ENCODE data around the gene HSPD1.
"Not testable (repeated sequence)": the region's sequence is repeated elsewhere in the genome, so short reads cannot be mapped to it uniquely, and the experiment has no call there.

HSPD1 gene

DNA sequence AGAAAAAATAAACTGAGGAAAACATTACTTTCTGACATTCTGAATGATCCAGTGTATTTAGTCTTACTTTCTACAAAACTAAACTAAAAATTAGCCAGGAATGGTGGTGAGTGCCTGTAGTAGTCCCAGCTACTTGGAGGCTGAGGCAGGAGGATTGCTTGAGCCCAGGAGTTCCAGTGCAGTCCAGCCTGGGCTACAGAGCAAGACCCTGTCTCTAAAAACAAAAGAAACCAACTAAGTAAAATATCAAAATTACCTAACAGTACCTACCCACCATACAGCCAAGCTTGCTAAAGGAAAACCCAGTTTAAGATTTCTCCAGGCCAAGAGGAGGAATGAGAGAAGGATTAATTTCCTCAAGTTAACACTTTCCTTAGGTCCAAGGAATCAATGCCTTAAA lies 2.9 kb downstream of the HSPD1 start:
- no peak for DNase-seq (ENCODE audit: low read depth)

DNA sequence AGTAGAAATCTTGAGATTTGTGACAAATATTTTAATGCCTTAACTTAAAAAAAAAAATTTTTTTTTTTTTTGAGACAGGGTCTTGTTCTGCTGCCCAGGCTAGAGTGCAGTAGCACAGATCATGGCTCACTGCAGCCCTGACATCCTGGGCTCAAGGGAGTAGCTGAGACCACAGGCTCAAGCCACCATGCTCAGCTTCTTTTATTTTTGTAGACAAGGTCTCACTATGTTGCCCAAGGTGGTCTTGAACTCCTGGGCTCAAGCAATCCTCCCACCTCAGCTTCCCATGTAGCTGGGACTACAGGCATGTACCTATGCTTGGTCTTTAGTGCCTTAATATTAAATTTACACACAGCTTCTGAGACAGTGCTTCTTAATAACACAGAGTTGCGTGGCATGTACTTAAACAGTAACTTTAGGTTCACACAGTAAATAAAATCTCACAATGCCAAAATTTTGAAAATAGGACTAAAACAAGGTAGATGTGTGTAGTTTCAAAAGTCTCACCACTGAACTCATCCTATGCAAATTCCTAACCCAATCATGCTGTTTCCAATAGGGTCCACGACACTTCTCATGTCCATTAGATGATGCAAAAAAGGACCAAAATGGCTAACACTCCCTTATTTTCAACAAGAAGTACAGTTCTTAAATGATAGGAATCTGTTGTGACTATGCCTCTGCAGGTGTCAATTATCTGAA lies 4.1 kb downstream of the HSPD1 start:
- DNase-seq (ENCODE audit: low read depth), result no peak

DNA sequence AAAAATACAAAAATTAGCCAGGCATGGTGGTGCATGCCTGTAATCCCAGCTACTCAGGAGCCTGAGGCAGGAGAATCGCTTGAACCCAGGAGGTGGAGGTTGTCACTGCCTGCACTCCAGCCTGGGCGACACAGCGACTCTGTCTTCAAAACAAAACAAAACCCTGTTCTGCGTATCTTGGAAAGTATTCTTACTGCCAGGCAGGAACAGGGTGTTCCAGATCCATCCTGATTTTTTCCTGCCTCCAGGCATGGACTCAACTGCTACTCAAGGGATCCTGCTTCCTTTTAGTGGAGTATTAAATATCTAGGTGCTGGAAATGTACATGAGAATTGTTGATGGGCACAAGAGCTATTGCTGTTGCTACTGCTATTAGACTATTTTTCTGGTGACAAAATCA lies 12.3 kb downstream of the HSPD1 start:
- DNase-seq (ENCODE audit: low read depth), result no peak

DNA sequence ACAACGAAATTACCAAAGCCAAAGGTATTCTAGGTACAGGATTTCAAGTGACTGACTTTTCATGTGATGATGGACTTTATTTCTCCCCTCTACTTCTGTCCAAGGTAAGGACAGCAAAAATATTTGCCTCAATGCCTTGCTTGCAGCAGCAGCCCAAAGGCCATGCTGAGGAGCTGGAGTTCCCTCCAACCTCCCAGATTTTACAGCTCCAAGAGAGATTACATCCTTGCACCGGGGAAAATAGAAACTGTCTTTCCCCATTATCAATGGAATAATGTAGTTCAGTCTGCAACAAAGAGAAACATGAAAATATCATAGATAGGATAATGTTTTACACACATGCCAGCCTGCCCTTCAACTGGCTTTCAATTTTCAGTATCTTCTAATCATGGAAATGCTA lies 13.5 kb downstream of the HSPD1 start:
- DNase-seq (ENCODE audit: low read depth), result no peak

DNA sequence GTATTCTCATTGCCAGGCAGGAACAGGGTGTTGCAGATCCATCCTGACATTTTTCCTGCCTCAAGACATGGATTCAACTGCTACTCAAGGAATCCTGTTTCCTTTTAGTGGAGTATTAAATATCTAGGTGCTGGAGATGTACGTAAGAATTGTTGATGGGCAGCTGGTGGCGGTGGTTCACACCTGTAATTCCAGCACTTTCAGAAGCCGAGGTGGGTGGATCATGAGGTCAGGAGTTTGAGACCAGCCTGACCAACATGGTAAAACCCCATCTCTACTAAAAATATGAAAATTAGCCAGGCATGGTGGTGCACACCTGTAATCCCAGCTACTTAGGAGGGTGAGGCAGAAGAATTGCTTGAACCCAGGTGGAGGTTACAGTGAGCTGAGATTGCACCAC lies 15.4 kb downstream of the HSPD1 start:
- not testable (repeated sequence) for DNase-seq (ENCODE audit: low read depth)

DNA sequence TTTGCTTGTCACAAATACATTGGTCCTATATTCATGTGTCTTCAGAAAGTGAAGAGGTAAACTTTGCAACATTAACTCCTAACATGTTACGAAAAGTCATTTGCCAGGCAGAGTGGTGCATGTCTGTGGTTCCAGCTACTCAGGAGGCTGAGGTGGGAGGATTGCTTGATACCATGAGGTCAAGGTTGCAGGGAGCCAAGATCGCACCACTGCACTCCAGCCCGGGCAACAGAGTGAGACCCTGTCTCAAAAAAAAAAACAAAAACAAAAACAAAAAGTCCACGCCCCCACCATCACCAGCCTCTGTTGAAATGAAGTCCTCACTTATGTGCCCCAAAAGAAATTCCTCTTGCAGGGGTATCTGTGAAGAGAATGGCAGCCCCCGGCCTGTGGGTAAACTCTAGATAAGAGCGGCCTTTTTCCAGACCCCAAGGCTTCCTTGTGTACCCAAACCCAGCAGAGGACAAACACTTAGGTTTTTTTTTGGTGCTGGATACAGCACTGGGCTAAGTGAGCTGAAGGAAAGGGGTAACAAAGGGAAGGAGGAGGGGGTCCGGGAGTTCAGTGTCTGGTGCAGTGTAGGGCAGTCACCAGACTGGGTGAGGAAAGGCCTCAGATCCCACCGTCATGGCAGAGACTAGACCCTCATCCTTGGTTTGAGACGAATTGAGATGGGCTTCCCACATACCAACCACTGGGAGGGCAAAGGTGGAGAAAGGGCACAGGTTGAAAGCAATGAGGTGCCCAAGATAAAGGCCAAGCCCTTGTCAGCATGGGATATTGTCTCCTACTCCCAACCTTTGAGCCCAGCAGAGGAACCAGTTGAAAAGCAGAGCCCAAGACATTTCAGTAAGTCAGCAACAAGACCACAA lies 19.2 kb downstream of the HSPD1 start:
- no peak for DNase-seq (ENCODE audit: low read depth)

DNA sequence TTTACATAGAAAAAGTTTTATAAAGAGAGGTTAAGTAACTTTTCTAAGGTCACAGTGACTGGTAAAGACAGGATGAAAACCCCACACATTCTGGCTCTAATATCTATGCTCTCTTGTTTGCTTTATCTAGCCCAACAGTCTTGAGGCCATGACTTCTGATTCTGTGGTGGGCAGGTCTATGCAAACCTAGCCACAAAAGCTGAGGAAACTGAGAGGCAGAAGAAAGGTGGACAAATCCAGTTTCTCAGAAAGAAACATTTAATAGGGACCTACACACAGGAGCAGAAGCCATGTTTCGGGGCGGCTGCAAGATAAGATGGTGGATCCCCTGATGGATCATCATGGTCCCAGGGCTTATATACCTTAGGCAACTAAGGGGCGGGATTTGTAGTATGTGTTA lies 21.8 kb downstream of the HSPD1 start:
- DNase-seq (ENCODE audit: low read depth), result no peak

DNA sequence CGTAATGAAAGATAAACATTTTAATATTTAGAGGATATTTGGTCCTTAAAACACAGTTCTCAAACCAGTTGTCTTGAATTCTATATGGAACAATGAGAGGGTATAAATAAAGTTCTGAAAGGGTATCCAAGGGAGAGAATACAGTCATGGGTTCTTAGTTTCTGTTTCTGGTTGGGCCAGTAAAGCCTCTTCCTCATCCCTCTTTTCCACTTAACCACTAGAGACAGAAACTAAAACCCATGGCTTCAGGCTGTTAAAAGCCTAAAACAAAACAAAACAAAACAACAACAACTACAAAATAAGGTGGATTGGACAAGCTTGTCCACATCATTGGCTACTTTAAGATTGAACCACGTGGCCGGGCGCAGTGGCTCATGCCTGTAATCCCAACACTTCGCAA lies 27.5 kb downstream of the HSPD1 start:
- DNase-seq (ENCODE audit: low read depth), result no peak

DNA sequence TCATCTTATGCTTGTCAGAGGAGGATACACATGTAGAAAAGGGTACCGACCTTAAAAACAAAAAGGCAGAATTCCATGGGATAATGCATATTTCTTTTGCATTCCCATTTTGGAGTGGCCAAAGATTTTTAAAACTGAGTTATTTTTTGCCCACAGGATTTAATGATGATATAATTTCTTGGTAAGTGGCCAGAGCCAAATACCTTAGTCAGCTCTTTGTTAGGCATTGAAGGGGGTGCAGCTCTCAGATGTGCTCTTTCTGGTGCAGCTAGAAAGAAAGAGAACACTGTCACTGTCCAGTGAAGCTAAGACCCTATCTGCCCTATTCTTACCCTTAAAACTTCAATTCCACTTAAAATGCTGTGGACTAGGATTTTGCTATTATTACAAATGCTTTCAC lies 35.5 kb downstream of the HSPD1 start:
- no peak for DNase-seq (ENCODE audit: low read depth)

DNA sequence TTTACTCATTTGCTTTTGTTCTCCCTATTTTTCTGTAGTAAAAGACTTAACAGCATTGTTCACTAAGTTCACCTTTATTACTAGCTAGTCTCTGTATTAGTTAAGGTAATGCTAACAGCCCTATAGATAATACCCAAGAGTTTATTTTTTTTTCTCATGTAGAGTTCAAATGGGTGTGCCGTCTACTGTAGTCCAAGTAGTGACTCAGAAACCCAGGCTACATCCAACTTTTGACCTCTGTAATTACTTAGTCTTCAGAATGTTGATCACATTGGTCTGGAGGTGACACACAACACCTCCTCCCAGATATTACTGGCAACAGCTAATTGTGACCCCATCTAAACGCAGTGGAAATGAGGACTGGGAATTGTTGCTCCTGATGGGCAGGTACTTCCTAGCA lies 38.6 kb downstream of the HSPD1 start:
- no peak for DNase-seq (ENCODE audit: low read depth)

DNA sequence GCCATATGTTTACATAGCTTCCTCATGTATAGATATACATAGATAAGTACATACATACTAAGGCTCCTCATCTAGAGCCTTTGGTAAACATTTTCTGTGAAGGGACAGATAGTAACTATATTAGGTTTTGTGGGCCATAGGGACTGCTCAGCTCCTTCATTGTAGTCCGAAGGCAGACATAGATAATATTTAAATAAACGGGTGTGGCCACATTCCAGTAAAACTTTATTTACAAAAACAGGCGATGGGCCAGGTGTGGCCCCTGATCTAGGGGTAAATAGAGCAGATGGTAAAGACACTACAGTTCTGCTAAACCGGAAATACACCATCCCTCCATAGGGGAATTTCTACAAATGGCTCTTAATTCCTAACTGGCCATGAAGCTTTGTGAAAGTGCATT lies 39.0 kb downstream of the HSPD1 start:
- no peak for DNase-seq (ENCODE audit: low read depth)

DNA sequence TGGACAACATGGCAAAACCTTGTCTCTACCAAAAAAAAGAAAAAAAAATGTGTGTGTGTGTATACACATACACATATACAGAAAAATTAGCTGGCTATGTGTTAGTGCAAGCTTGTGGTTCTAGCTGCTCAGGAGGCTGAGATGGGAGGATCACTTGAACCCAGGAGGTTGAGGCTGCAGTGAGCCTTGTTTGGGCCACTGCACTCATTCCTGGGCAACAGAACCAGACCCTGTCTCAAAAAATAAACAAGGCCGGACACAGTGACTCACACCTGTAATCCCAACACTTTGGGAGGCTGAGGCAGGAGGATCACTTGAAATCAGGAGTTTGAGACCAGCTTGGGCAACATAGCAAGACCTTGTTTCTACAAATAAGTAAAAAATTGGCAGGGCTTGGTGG lies 44.2 kb downstream of the HSPD1 start:
- no peak for DNase-seq (ENCODE audit: low read depth)

DNA sequence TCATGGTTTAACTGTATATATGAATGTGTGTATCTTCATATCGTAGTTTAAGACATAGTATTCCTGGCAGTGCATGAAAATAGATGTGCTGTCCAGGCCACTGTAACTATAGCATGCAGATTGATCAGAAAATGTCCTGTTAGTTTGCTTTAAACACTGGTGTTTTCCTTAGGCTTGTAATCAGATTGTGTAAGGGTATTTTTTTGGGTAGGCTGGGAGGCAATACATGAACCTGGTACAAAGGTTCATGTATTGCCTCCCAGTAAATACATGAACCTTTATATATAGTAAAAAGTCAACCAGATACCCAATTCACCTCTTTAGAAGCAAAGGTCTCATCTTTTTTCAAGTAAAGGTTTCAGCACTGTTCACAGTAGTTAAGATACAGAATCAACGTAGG lies 44.7 kb downstream of the HSPD1 start:
- no peak for DNase-seq (ENCODE audit: low read depth)

DNA sequence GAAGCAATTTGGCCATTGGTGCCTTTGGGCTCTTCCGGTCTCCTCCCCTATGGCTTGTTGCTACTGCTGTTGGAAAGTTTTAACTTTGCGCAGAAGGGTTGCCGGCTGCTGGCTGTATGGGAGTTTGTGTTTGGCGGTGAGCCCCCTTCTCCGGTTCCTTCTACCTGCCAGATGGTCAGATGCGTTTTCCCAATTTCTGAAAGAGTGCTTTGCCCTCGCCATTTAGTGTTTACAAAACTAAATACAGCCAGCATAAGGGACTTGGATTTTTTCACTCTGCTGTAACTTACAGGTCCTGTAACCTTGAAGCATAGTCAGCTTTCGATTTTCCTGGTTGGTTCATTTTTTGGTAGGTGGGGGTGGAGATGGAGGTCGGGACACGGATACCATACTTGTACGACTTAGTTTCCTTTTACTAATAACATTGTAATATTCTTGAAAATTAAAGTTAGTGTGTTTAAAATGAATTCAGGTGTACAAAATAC lies 45.7 kb downstream of the HSPD1 start:
- DNase-seq (ENCODE audit: low read depth), result peak; percentile 74

DNA sequence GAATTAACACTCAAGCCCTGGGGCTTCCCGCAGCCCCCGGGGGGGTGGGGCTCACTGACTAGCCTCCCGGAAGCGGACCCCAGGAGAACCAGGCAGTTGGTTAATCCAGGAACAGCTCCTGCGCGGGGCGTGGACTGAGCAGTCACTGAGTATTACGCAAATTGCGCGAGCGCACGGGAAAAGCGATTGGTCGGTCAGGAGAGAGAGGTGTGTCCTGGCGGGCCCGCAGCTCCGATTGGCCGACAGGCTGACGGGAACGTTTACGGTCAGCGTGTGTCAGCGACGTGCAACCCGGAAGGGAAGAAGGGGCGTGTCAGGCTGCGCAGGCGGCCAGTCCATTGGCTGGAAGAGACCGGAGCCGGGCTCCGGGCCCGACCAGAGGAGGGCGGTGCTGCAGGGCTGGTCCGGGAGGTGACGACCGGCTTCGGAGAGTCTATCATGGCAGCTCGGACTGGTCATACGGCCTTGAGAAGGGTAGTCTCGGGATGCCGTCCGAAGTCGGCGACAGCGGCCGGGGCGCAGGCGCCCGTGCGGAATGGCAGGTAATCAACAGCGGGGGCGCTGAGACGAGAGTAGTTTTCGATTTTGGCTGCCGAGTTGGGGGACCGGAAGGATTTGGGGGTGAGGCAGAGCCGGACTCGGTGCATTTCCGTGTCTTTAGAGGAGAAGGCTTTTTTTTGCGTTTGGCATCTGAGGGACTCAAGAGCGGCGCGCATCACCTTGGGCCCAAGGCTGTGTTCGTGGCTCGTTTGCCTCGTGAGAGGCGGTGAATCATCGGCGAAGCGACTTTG lies 46.3 kb downstream of the HSPD1 start, which contains the start of gene COQ10B:
TSS of gene COQ10B (plus strand) at position 430 of the 791 bp plus-strand sequence. CDS start at position 439, 9 bp downstream.
- peak; percentile 96 for DNase-seq (ENCODE audit: low read depth)

DNA sequence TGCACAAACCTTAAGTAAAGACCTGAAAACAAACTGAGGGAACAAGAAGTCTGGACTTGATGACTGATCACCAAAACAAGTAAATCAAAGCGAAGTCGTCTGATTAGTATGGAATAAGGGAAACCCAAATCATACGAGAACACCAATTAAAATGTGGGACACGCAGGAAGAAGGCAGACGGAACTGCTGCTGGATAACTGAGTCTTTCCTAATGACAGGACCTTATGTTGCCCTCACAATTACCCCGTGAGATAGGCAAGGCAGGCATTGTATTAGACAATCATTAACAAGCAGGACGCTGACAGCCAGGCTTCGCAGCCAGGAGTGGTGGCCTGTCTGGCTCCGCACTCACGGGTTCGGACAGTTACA lies 46.9 kb downstream of the HSPD1 start:
- DNase-seq (ENCODE audit: low read depth), result no peak

DNA sequence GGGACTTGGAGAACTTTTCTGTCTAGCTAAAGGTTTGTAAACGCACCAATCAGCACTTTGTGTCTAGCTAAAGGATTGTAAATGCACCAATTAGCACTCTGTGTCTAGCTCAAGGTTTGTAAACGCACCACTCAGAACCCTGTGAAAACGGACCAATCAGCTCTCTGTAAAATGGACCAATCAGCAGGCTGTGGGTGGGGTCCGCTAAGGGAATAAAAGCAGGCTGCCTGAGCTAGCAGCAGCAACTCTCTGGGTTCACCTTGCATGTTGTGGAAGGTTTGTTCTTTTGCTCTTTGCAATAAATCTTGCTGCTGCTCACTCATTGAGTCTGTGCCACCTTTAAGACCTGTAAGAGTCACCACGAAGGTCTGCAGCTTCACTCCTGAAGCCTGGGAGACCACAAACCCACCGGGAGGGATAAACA lies 48.7 kb downstream of the HSPD1 start:
- DNase-seq (ENCODE audit: low read depth), result not testable (repeated sequence)

DNA sequence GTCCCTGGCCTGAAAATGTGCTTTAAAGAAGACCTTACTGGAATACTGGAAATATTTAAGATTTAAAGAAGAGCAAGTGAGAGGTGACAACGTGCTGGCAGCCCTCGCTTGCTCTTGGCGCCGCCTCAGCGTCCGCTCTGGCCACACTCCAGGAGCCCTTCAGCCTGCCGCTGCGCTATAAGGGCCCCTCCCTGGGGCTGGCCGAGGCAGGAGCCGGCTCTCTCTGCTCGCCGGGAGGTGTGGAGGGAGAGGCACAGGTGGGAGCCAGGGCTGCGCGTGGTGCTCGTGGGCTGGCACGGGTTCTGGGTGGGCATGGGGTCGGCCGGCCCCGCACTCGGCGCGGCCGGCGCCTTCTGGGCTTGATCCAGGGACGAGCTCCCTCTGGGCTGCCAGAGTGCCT lies 49.2 kb downstream of the HSPD1 start:
- no peak for DNase-seq (ENCODE audit: low read depth)

DNA sequence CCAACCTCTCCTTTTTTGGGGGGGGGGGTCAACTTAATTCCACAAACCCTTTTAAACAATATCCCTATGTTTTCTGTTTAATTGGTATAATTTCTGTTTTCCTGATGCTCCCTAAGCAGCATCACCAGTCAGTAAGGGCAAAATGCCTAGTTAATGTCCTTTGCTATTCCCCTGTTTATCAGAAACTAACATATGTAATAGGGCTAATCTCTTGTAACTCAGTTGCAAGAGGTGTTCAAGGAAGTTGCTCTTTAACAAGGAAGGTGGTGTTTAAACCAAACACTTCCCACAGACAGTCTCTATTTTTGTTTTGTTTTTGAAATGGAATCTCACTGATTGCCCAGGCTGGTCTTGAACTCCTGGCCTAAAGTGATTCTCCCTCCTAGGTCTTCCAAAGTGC lies 52.8 kb downstream of the HSPD1 start:
- DNase-seq (ENCODE audit: low read depth), result no peak

DNA sequence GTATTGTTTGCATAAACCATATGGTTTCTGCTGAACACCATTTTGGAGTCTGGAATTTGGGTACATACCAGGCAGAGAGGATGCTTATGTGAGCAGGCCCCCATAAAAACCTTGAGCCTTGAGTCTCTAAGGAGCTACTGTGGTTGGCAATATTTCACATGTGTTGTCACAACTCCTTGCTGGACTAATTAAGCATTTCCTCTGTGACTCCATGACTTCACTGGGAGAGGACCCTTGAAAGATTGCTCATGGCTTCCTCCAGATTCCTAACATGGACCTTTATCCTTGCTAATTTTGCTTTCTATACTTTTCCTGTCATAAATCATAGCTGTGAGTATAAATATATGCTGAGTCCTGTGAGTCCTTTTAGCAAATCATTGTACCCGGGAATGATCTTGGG lies 53.9 kb downstream of the HSPD1 start:
- DNase-seq (ENCODE audit: low read depth), result peak; percentile 37

DNA sequence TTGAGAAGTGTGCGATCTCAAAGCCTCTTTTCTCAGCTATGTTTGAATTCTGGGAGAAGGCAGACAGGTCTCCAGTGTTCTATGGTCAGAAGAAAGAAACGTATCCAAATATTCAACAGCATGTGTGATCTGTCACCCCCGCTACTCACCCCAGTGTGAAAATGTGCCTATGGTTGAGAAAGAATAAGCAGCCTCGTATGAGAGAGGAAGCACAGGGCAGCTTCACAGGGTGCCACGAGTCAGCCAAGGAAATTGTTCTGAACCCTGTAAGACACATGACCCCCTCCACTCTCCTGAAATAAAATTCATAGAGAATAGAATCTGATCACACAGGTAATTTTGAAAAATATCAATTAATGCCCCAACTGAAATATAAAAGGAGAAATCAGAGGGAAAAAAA lies 56.8 kb downstream of the HSPD1 start:
- no peak for DNase-seq (ENCODE audit: low read depth)

DNA sequence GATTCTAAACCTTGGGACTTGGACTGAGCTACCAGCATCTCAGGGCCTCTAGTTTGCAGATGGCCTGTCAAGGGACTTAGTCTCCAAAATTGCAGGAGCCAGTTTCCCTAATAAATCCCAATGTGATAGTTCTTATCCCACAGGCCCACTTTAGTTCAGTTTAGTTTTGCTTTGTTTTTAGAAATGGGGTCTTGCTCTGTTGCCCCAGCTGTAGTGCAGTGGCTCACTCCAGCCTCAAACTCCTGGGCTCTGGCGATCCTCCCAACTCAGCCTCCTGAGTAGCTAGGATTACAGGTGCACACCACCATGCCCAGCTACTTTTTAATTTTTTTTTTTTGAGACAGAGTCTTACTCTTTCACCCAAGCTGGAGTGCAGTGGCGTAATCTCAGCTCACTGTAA lies 62.3 kb downstream of the HSPD1 start:
- no peak for DNase-seq (ENCODE audit: low read depth)
